GM19099 (cell line): ENCODE data around the gene NFIC.

Source experiments
- POLR2A ChIP-seq: IDR thresholded peaks from 3 replicates; pipeline ENCODE4 v1.6.1; 2011; ENCODE audit warnings: low read depth; ENCODE audit not compliant: insufficient read length; ENCODE audit errors: extremely low read depth

Gene NFIC

DNA sequence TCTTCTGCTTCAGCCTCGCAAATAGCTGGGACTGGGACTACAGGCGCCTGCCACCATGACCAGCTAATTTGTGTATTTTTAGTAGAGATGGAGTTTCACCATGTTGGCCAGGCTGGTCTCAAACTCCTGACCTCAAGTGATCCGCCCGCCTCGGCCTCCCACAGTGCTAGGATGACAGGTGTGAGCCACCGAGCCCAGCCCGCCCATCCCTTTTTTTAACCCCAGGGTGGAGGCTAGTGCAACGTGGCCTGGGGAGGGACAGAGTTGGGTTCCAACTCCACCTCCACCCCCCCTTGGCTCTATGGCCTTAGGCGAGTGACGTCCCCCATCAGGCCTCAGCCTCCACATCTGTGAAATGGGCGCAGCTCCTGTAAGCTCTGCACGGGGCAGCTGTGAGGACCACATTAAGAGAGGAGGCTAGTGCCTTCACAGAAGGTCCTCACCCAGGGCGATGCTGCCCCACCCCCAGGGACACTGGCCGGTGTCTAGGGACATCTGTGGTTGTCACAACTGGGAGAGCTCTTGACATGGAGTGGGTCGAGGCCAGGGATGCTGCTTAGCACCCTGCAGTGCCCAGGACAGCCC is 76.2 kb downstream of the NFIC start:
- no peak for TF ChIP-seq POLR2A

DNA sequence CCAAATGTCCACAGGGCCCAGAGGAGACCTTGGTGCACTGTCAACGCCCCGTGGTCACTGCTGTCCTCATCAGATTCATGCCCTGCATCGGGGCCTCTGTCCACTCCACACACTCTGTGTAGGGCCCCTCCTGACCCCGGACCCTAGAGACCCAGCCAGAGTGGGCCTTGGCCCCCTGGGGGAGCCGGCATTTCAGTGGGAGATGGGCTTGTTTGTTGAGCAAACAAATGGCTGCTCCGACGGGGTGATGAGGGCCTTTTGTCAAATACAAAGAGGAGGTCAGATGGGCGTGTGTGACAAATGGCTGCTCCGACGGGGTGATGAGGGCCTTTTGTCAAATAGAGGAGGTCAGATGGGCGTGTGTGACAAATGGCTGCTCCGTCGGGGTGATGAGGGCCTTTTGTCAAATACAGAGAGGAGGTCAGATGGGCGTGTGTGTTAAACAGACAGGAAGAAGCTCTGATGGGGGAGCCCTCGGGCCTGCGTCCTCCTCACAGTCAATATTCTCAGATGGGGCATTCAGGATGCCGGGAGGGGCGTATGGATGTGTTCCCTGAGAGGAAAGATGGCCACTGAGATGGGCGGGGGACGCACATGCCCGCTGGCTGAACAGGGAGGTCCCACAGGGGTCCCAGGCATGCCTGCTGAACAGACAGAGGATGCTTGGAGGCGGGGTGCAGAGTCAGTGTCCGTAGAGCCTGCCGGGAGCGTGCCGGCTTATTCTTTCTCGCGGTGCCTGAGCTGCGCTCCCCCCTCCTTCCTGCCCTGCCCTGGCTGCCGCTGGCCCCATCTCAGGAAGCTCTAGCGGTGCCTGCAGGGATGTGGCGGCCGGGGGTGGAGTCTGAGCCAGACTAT is 77.7 kb downstream of the NFIC start:
- TF ChIP-seq POLR2A: no peak

DNA sequence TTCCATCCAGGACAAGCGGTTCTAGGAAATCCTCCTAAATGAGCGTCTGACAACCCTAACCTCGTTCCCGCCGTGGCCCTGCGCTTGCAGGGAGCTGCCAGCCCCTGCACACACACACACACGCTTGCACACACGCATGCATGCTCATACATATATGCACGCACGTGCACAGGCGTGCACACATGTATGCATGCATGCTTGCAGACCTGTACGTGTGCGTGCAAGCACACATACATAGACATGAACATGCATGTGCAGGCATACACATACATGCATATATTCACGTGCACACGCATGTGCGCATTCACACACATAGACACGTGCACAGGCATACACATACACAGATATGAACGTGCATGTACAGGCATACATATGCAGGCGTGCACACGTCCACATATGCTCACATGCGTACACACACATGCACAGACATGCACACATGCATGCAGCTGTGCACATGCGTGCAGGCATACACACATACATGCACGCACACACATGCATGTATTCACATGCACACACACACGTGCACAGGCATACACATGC is 78.4 kb downstream of the NFIC start:
- TF ChIP-seq POLR2A: no peak

DNA sequence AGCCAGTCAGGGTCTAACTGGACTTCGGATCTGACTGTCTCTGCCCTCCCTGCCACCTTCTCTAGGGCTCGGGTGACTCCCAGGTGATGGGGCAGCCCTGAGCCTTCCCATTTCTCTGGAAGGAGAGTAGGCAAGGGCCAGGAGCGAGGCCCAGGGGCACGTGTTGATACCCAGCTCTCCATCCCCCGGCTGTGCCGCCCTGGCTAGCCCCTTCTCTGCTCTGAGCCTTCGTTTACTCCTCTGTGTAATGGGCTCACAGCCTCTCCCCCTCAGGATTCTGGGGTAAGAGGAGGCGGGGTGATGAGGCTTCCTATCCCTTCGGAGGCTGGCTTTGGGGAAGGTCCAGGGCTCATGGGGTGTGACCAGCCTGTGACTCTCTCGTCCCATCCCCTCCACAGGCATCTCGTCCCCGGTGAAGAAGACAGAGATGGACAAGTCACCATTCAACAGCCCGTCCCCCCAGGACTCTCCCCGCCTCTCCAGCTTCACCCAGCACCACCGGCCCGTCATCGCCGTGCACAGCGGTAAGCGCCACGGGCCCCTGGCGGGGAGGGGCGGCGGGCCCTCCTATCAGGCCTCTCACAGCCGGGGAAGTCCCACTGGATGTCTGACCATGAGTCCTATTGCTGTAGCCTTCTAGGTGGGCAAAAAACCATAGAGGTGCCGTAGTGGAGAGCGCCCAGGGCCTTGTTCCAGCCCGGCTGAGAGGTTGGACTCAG is 82.4 kb downstream of the NFIC start:
- no peak for TF ChIP-seq POLR2A

DNA sequence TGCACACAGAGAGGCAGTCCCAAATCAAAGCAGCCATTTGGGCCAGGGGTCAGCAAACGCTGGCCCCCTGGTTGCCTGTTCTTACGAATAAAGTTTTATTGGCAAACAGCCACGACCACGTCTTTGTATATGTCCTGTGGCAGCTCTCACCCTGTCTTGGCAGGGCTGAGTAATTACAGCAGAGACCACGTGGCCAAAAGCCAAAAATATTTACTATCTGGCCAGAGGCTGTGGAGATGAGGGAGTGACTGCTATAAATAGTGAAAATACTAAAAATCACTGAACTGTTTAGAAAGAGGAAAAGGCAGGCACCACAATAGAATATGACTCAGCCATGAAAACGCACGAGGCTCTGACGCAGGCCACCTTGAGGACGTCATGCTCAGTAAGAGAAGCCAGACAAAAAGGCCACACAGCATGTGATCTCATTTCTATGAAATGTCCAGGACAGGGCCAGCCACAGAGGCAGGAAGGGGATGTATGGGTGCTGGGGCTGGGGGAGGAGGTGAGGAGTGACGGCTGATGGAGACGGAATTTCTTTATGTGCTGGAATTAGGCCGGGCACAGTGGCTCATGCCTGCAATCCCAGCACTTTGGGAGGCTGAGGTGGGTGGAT is 84.5 kb downstream of the NFIC start:
- TF ChIP-seq POLR2A: no peak

DNA sequence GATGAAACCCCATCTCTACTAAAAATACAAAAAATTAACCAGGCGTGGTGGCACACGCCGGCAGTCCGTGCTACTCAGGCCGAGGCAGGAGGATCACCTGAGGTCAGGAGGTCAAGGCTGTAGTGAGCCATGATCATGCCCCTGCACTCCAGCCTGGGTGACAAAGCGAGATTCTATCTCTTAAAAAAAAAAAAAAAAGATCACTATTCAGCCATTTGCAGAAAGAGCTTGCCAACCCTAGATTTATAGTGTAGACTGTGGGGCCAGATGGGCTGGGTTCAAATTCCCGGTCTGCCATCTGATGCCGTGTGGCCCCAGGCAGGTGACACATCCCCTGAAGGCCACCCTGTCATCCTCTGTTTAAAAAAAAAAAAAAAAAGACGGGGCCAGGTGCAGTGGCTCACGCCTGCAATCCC is 85.1 kb downstream of the NFIC start:
- no peak for TF ChIP-seq POLR2A

DNA sequence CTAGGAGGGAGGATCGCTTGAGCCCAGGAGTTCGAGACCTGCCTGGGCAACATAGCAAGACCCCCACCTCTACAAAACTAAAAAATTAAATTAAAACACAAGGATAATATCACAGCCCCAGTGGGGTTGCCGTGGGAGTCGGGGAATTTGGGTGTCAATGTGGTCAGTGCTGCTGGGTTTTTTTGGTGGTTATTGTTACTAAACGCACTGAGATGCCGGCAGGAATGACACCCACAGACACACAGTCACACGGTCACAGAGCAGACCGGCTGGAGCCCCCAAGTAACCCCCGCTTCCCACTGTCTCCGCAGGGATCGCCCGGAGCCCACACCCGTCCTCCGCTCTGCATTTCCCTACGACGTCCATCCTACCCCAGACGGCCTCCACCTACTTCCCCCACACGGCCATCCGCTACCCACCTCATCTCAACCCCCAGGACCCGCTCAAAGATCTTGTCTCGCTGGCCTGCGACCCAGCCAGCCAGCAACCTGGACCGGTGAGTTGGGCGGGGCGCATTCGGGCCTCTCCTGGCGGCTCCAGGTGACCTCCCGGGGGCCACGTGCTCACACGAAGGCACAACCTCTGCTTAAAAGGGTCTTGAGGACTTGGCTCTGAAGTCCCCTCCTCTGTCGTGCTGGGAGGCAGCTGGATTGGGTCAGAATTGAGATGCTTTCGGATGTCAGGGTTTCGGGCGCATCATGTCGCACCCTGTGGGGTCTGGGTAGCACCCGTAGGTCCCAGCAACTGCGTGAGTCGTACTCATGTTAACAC is 86.0 kb downstream of the NFIC start:
- no peak for TF ChIP-seq POLR2A

DNA sequence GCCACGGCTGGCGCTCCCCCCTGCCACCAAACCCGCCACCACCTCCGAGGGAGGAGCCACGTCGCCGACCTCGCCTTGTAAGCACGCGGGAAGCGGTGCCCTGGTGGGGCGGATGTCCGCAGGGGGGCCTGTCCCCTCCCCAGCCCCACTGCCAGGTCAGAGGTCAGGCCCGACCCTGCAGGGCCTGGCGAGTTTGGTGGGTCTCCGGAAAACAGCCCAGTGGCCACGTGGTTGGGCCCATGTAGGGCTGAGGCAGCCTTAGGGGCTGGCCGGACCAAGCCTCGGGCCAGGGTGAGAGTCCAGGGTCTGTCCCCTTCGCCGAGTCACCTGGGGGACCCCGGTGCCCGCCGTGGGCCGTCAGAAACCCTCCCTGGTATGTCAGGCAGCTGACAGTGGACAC is 87.5 kb downstream of the NFIC start:
- TF ChIP-seq POLR2A: no peak

DNA sequence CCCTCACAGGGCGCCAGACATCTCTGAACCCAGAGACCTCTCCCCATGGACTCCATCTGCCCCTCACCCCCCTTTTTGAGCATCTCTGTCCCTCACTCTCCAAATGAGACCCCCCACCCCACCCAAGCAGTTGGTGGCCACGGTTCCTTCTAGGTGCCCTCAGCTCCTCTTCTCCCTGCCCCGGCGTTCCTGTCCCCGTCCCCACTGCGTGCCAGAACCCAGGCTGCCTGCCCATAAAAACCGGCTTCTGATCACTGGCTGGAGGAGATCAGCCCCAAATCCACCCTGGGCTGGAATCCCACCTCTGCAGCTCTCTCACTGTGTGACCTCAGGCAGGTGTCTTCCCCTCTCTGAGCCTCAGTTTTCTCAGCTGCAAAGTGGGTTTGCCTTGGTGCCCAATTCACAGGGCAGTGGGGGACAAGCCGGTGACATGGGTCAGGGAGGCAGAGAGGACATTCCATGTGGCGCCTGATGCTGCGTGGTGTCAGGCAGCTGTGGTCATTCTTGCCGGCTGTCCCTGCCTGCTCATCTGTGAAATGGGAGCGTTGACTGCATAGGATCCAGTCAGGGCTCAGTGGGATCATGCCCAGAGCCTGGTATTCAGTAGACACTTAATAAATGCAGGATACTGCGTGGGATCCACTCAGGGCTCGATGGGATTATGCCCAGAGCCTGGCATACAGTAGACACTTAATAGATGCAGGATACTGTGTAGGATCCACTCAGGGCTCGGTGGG is 88.4 kb downstream of the NFIC start:
- no peak for TF ChIP-seq POLR2A

DNA sequence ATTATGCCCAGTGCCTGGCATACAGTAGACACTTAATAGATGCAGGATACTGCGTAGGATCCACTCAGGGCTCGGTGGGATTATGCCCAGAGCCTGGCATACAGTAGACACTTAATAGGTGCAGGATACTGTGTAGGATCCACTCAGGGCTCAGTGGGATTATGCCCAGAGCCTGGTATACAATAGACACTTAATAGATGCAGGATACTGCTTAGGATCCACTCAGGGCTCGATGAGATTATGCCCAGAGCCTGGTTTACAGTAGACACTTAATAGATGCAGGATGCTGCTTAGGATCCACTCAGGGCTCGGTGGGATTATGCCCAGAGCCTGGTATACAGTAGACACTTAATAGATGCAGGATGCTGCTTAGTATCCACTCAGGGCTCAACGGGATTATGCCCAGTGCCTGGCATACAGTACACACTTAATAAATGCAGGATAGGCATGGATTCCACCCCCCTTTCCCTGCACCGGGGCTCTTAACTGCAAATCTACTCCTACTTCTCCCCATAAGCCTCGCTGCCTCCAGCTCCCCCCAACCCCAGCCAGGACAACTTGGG is 89.1 kb downstream of the NFIC start:
- no peak for TF ChIP-seq POLR2A

DNA sequence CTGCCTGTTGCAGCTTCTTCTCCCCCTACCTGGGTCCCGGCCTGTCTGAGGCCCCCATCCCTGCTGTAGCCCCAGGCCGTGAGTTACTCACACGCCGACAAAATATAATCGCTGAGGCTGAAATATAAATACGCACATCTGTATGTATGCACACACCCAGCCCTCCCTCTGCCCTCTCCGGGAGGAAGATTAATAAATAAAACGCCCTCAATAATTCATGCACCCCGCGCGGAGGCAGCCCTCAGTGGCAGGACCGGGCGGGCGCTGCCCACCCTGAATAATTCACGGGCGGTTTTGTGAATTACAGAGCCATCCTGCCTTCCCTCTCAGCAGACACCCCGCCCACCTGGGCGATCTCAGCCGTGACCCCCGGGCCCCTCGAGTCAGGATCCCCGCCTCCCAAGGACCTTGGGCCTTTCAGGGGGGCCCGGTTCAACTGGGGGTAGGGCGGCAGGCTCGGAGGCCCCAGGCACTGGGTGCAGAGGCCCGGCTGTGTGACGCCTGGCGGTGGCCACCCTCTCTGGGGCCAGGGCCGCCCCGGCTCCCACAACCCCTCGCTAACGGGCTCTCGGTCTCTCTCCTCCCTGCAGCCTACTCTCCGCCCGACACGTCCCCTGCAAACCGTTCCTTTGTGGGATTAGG is 89.7 kb downstream of the NFIC start:
- TF ChIP-seq POLR2A: no peak

DNA sequence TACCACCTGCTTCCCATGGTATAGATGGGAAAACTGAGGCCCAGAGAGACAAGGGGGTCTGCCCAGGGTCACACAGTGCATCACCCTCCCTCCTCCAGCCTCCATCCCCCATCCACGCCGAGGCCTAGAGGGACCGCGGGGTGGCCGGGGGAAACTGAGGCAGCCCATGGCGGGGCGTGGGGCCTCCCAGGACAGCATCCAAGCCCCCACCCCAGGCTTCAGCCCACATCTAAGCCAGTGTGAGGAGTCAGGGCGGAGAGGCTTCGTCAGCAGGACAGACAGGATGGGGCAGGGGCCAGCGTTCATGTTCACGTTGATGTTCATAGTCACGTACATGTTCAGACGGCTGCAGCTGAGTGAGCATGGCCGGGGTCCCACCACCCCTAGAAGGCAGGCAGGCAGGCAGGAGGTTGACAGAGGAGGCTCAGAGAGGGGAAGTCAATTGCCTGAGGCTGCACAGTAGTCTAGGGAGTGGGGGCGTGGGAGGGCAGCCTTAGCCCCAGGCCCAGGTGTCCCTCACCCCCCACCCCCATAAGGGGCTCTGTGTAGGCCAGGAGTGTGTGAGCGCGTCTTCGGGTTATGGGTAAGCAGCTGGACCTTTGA is 90.6 kb downstream of the NFIC start:
- no peak for TF ChIP-seq POLR2A
